IPS-18c (cell line): ENCODE measurements around the gene GUCY2F.

Experiments
- H3K4me3 ChIP-seq: 2 replicates; pipeline ENCODE4 v1.7.0; 2013; ENCODE audit warnings: low read depth, mild to moderate bottlenecking, low read length, moderate library complexity; ENCODE audit not compliant: insufficient read depth
- H3K9me3 ChIP-seq: one replicate; pipeline ENCODE4 v1.6.1; 2013; ENCODE audit warnings: mild to moderate bottlenecking, low read length, moderate library complexity; ENCODE audit not compliant: control insufficient read depth, insufficient read depth

Gene GUCY2F

DNA sequence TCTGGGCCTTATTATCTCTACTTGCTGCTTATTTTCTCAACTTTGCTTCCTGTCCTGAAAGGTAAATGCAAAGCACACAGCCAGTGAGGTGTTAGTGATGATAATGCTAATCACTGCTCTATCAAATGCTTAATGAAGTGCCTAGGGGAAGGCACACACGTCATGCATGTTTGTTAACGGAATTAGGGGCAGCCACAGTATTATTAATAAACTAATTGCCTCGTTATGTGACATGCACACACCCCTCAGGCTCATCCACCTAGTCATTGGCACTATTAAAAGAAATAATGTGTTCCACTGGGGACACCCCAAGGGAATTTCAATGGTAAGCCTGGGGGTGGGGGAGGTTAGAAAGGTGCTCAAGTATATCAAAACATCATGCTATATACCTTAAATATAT, 125.2 kb downstream of the GUCY2F start:
- no peaks in the 10 kb centered on the region for H3K9me3 ChIP-seq
- no peak overlapping the region for H3K4me3 ChIP-seq

DNA sequence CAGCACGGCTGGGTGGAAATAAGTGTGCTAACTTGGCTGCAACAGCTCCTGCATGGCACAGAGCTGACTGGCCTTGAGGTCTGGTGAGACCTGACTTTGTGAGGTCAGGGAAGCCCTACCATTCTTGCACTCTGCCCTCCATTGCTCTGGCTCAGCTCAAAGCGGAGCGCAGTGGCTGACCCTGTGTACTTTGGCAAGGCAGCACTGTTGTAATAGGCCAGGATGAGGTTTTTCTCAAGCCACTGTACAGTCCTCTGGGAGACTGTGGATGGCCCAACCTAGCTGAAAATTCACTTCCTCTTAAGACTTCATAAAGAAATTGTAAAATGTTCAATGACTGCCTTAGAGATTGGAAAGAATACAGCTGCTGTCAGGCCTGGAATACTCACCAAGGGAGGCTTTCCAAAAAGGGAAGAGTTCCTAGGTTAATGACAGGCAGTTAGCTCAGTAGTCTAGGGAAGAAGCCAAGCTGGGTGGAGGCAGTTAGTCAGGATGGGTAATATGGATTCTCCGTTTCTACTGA, 129.8 kb downstream of the GUCY2F start:
- no peak overlapping the region for H3K4me3 ChIP-seq
- H3K9me3 ChIP-seq: no peaks in the 10 kb centered on the region

DNA sequence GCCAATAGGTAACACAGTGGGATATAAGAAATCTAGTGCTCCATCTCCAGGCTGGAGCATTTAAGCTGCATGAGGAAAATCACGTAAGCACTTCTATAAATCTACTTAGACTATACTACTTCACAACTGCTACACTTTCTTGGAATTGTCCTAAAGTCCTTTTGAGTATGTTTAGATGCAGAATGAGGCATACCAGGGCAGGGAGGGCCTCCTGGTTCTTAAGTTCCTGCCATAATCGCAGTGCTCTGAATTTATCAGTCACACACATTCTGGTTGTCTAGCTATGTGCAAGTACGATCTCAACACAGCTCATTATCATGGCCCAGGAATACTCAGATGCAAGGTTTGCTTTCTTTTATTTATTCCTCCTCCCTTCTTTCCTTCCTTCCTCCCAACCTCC, 130.3 kb downstream of the GUCY2F start:
- Histone ChIP-seq H3K9me3 (no peaks in the 10 kb centered on the region), H3K4me3 (no peak overlapping the region)

DNA sequence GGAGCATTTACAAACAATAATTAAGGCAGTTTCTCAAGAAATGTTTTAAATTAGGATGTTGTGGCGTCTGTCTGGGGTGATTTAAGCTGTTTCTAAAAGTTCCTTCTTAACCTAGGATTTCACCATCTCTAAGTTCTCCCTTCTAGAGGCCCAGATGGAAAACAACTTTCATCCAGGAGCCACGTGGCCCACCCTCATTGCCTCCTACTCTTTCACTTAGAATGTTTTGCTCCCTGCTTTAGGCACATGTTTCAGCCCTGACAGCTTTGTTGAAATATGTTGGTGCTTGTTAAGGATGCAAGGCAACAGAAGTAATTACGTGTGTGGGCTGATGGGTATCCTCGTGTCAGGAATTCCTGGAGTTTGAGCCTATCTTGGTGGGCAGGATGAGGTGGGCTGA, 131.3 kb downstream of the GUCY2F start:
- H3K4me3 ChIP-seq: no peak overlapping the region
- no peaks in the 10 kb centered on the region for H3K9me3 ChIP-seq

DNA sequence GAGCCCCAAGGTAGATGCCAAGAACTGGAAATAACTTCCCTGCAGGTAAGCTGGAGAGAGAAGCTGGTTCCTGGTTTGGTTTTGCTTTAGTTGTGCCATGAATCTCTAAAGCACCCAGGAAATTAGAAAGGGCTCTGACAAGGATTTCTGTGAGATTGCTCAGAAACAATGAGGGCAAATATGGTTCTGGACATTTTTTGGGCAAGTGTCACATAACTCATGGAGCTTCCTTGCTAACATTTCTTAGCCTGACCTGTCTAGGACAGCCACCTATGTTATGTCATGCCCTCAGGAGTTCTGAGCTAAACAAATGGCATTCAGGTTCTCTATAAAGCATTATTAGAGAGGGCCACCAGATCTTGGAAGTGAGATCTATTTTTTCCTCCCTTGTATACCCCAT, 131.8 kb downstream of the GUCY2F start:
- H3K9me3 ChIP-seq: no peaks in the 10 kb centered on the region
- no peak overlapping the region for H3K4me3 ChIP-seq

DNA sequence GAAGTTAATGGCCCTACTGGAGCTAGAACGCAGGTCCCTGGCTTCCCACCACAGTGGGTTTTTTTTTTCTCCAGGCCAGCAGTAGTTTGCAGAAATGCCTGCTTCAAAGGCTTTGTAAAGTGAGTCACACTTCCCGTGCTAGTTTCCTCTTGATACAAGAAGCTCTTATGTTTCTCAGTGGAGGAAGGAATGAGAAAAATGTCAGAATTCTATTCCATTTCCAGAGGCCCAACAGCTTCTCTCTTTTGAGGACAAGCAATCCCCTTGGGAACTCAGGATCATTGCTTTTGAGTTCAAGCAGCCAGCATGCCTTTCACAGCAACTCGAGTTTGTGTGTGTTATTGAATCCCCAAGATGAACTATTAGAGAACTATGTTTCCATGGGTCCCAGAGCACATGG, 134.3 kb downstream of the GUCY2F start:
- H3K9me3 ChIP-seq: no peaks in the 10 kb centered on the region
- no peak overlapping the region for H3K4me3 ChIP-seq

DNA sequence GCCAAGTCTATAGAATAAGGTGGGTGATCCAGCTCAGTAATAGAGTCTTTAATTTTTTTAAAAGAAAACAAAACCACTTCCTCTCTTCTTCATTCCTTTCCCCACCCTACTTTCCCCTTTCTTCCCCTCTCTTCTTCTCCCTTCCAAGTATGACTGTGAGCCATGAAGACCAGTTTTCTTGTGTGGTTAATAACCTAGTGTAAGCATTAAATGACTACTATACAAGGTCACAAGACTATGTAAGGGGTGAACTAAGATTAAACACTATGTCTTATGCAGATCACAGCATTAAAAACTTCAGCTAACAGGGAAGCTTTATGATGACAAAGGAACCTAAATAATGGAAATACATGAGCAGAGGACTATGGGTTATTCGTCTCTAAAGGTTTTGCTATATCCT, 135.4 kb downstream of the GUCY2F start:
- Histone ChIP-seq H3K4me3 (no peak overlapping the region), H3K9me3 (peaks cover 2% of the 10 kb centered on the region)

DNA sequence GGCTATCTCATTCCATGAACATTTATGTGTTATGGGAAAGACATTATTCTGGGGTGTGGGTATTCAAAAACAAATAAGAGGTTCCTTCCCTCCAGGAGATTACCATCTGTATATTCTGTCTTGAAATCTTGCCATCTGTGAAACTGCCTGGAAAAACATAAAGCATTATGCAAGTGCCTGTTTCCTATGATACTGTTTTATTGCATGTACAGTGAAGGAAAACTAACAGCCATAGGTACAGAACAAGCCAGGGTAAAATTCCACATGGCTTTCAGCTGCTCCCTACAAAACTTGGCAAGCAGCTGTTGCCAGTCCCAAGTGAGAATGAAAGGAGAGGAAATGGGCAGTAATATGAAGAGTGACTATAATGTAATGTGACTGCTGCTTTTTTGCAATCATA, 136.0 kb downstream of the GUCY2F start:
- Histone ChIP-seq H3K4me3 (no peak overlapping the region), H3K9me3 (peaks cover 2% of the 10 kb centered on the region)

DNA sequence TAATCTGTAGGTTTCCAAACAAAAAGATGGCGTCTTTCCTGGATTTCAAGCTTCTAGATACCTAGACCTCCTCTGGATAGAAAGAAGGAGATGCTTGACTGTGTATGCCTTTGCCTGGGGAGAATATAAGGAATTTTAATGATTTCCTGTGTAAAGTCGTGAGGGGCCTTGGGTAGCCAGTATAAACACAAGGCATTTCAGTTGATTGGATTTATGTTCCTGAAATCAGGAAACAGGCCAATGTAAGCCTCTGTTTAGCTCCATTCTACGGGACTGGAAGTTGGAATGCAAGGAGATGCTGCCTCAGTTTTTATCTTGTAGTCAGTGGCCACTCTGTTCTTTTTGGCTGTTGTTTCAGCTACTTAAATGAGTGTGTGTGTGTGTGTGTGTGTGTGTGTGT, 137.2 kb downstream of the GUCY2F start:
- H3K9me3 ChIP-seq: peaks cover 2% of the 10 kb centered on the region
- no peak overlapping the region for H3K4me3 ChIP-seq

DNA sequence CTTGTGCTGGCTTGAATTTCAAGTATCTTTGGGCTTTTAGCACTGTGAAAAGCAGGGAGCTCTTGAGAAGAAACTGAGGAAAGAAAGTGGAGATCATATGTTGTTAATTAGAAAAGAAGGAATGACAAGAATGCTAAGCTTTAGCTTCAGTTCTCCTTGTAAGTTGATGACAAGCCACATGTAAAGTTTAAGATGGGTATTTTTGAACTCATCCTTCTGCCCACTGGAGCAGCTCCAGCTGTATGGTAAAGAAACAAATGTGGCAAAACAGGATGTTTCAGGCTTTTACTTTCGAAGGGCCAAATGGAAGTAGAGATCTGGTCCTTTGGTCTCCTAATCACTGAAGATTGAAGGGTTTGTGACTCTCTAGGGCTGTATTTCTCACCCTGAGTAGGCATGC, 137.8 kb downstream of the GUCY2F start:
- no peak overlapping the region for H3K4me3 ChIP-seq

DNA sequence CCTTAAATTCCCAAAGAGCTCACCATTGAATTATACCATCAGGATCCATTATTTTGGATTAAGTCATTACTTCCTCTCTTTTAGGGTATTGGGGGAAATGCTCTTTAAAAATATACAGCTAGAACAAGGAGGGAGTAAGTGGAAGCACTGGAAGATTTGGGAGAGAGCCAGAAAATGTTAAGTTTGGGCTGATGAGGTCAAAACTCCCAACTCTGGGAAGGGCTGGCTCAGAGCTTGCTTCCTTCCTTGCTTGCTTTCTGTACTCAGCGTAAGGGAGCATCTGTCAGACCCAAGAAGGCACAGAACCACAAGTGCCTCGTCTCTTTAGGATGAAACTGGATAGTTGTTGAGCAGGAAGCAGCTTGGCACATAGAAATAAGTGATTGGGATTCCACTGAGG, 138.2 kb downstream of the GUCY2F start:
- Histone ChIP-seq H3K9me3 (peaks cover 2% of the 10 kb centered on the region), H3K4me3 (no peak overlapping the region)

More for the DNA sequence above, 137.8 kb downstream of the GUCY2F start:
- H3K9me3 ChIP-seq: peaks cover 2% of the 10 kb centered on the region

DNA sequence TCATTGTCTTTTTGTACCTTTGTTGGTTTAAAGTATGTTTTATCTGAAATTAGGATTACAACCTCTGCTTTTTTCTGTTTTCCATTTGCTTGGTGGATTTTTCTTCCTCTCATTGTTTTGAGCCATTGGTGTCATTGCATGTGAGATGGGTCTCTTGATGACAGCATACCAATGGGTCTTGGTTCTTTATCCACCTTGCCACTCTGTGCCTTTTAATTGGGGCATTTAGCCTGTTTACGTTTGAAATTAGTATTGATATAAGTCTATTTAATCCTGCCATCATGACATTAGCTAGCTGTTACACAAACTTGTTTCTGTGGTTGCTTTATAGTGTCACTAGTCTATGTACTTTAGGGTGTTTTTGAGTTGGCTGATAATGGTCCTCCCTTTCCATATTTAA, 145.7 kb downstream of the GUCY2F start:
- Histone ChIP-seq H3K4me3 (no peak overlapping the region), H3K9me3 (peaks cover 6% of the 10 kb centered on the region)

DNA sequence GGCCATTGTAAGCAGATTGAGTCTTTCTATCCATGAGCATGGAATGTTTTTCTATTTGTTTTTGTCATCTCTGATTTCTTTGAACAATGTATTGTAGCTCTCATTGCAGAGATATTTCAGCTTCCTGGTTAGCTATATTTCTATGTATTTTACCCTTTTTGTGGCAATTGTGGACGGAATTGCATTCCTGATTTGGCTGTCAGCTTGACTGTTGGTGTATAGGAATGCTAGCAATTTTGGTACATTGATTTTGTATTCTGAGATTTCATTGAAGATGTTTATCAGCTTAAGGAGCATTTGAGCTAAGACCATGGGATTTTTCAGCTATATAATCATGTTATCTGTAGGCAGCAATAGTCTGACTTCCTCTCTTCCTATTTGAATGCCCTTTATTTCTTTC, 154.6 kb downstream of the GUCY2F start:
- no peaks in the 10 kb centered on the region for H3K9me3 ChIP-seq

More for the DNA sequence above, 154.6 kb downstream of the GUCY2F start:
- no peak overlapping the region for H3K4me3 ChIP-seq
